ENCODE results near the gene PRORP. TPM values are rescaled to one million over a fixed set of nuclear protein-coding genes. Genes with fewer than 3 reads are reported as not detected.

PRORP gene
- total and polyA plus RNA-seq, 2 of the 13 experiments (the other 11 are each of a cell fraction or from before 2014, with no cell fraction given), result 48.9 to 88.7 TPM

- TF ChIP-seq ZNF280D (CRISPR knock-in tag; IDR thresholded peaks at IDR 0.05), result 0 out of 2 replicates have a peak, but pooled peaks have one; percentile 16
- 0 out of 2 replicates have a peak, but pooled peaks have one; percentile 33 for TF ChIP-seq GLI4 (CRISPR knock-in tag; IDR thresholded peaks at IDR 0.05; ENCODE audit: borderline replicate concordance)
- TF ChIP-seq ZNF530 (CRISPR knock-in tag; IDR thresholded peaks at IDR 0.05; ENCODE audit: low read depth), result no peak
- no peak for TF ChIP-seq ZBTB38 (CRISPR knock-in tag; IDR thresholded peaks at IDR 0.05)
- no peak for TF ChIP-seq KLF9 (CRISPR knock-in tag; IDR thresholded peaks at IDR 0.05; ENCODE audit: low read depth)
- TF ChIP-seq ZFYVE20 (CRISPR knock-in tag; IDR thresholded peaks at IDR 0.05; ENCODE audit: borderline replicate concordance, low read depth), result no peak
- TF ChIP-seq THAP7 (CRISPR knock-in tag; IDR thresholded peaks at IDR 0.05), result no peak
- 0 out of 2 replicates have a peak, but pooled peaks have one; percentile 37 for TF ChIP-seq ZNF607 (CRISPR knock-in tag; IDR thresholded peaks at IDR 0.05; ENCODE audit: borderline replicate concordance)
- TF ChIP-seq SP2 (CRISPR knock-in tag; IDR thresholded peaks at IDR 0.05), result no peak
- no peak for TF ChIP-seq ZNF639 (CRISPR knock-in tag; conservative IDR thresholded peaks at IDR 0.05)
- peak; percentile 69 for TF ChIP-seq ZNF644 (CRISPR knock-in tag; IDR thresholded peaks at IDR 0.05; ENCODE audit: low read depth)
- no peak for TF ChIP-seq NFKB2 (CRISPR knock-in tag; IDR thresholded peaks at IDR 0.05; ENCODE audit: borderline replicate concordance)
- TF ChIP-seq MXD4 (CRISPR knock-in tag; IDR thresholded peaks at IDR 0.05), result peak; percentile 13; the same call in 1 of the 2 replicates
- peak; percentile 83; the same call in 1 of the 2 replicates for TF ChIP-seq ZNF646 (CRISPR knock-in tag; IDR thresholded peaks at IDR 0.05)
- peak; percentile 41; the same call in 1 of the 2 replicates for TF ChIP-seq FOXA3 (CRISPR knock-in tag; IDR thresholded peaks at IDR 0.05)
- TF ChIP-seq HDAC6 (IDR thresholded peaks at IDR 0.05; ENCODE audit: low read depth, low read length), result no peak
- no peak for TF ChIP-seq NR3C1 (CRISPR knock-in tag; IDR thresholded peaks at IDR 0.05)
- TF ChIP-seq RCOR2 (CRISPR knock-in tag; IDR thresholded peaks at IDR 0.05), result 0 out of 2 replicates have a peak, but pooled peaks have one; percentile 52
- TF ChIP-seq TARDBP (CRISPR knock-in tag; IDR thresholded peaks at IDR 0.05), result peak; percentile 32; the same call in 1 of the 2 replicates
These were observed 24.4 kb downstream of the PRORP start (continued) for GRCh38 chr14:35146711-35147149.

All from HepG2 (cell line).